Measurements from ENCODE around the gene FCRL5.
"Not testable (repeated sequence)": the region's sequence is repeated elsewhere in the genome, so short reads cannot be mapped to it uniquely, and the experiment has no call there.

Gene FCRL5

GRCh38 chr1:157498736-157499090, 53.6 kb downstream of the FCRL5 start:
- Histone ChIP-seq H3K9ac (ENCODE audit: low read length) (no peak overlapping the region), H3K27ac (ENCODE audit: low read length) (no peak overlapping the region), H3K36me3 (ENCODE audit: control insufficient read depth, low read depth, low read length) (no peaks in the 10 kb centered on the region), H3K9me3 (ENCODE audit: control insufficient read depth, low read depth, low read length) (no peaks in the 10 kb centered on the region), H3K4me3 (ENCODE audit: low read length) (no peak overlapping the region), H3K27me3 (ENCODE audit: control insufficient read depth, insufficient read depth, low read length) (no peaks in the 10 kb centered on the region), H3K4me1 (ENCODE audit: control insufficient read depth, low read depth, low read length) (no peaks in the 10 kb centered on the region)

- no peaks in the 10 kb centered on the region for H3K9me3 ChIP-seq (ENCODE audit: control insufficient read depth, low read depth, low read length)
- no peaks in the 10 kb centered on the region for H3K36me3 ChIP-seq (ENCODE audit: control insufficient read depth, low read depth, low read length)
- no peaks in the 10 kb centered on the region for H3K4me1 ChIP-seq (ENCODE audit: control insufficient read depth, low read depth, low read length)
- H3K27ac ChIP-seq (ENCODE audit: low read length): no peak overlapping the region
- H3K9ac ChIP-seq (ENCODE audit: low read length): no peak overlapping the region
- H3K27me3 ChIP-seq (ENCODE audit: control insufficient read depth, insufficient read depth, low read length): no peaks in the 10 kb centered on the region
- H3K4me3 ChIP-seq (ENCODE audit: low read length): no peak overlapping the region
Measured at GRCh38 chr1:157497987-157498735, 54.2 kb downstream of the FCRL5 start.

GRCh38 chr1:157497284-157497683, 55.0 kb downstream of the FCRL5 start:
- Histone ChIP-seq H3K4me3 (ENCODE audit: low read length) (no peak overlapping the region), H3K27me3 (ENCODE audit: control insufficient read depth, insufficient read depth, low read length) (no peaks in the 10 kb centered on the region), H3K27ac (ENCODE audit: low read length) (no peak overlapping the region), H3K36me3 (ENCODE audit: control insufficient read depth, low read depth, low read length) (no peaks in the 10 kb centered on the region), H3K4me1 (ENCODE audit: control insufficient read depth, low read depth, low read length) (no peaks in the 10 kb centered on the region), H3K9ac (ENCODE audit: low read length) (no peak overlapping the region), H3K9me3 (ENCODE audit: control insufficient read depth, low read depth, low read length) (no peaks in the 10 kb centered on the region)

- H3K4me3 ChIP-seq (ENCODE audit: low read length): no peak overlapping the region
- no peak overlapping the region for H3K27ac ChIP-seq (ENCODE audit: low read length)
- no peaks in the 10 kb centered on the region for H3K4me1 ChIP-seq (ENCODE audit: control insufficient read depth, low read depth, low read length)
- H3K27me3 ChIP-seq (ENCODE audit: control insufficient read depth, insufficient read depth, low read length): no peaks in the 10 kb centered on the region
- no peak overlapping the region for H3K9ac ChIP-seq (ENCODE audit: low read length)
- H3K36me3 ChIP-seq (ENCODE audit: control insufficient read depth, low read depth, low read length): no peaks in the 10 kb centered on the region
- no peaks in the 10 kb centered on the region for H3K9me3 ChIP-seq (ENCODE audit: control insufficient read depth, low read depth, low read length)
Measured at GRCh38 chr1:157496121-157496526, 56.2 kb downstream of the FCRL5 start.

GRCh38 chr1:157495285-157495684, 57.0 kb downstream of the FCRL5 start:
- H3K4me1 ChIP-seq (ENCODE audit: control insufficient read depth, low read depth, low read length): no peaks in the 10 kb centered on the region
- no peak overlapping the region for H3K27ac ChIP-seq (ENCODE audit: low read length)
- H3K9me3 ChIP-seq (ENCODE audit: control insufficient read depth, low read depth, low read length): no peaks in the 10 kb centered on the region
- no peaks in the 10 kb centered on the region for H3K27me3 ChIP-seq (ENCODE audit: control insufficient read depth, insufficient read depth, low read length)
- no peak overlapping the region for H3K9ac ChIP-seq (ENCODE audit: low read length)
- H3K36me3 ChIP-seq (ENCODE audit: control insufficient read depth, low read depth, low read length): no peaks in the 10 kb centered on the region
- no peak overlapping the region for H3K4me3 ChIP-seq (ENCODE audit: low read length)

- Histone ChIP-seq H3K27me3 (ENCODE audit: control insufficient read depth, insufficient read depth, low read length) (no peaks in the 10 kb centered on the region), H3K36me3 (ENCODE audit: control insufficient read depth, low read depth, low read length) (no peaks in the 10 kb centered on the region), H3K4me3 (ENCODE audit: low read length) (no peak overlapping the region), H3K9me3 (ENCODE audit: control insufficient read depth, low read depth, low read length) (no peaks in the 10 kb centered on the region), H3K4me1 (ENCODE audit: control insufficient read depth, low read depth, low read length) (no peaks in the 10 kb centered on the region), H3K27ac (ENCODE audit: low read length) (no peak overlapping the region), H3K9ac (ENCODE audit: low read length) (no peak overlapping the region)
Measured at GRCh38 chr1:157494093-157494492, 58.2 kb downstream of the FCRL5 start.

GRCh38 chr1:157490467-157491165, 61.7 kb downstream of the FCRL5 start:
- no peak overlapping the region for H3K4me3 ChIP-seq (ENCODE audit: low read length)
- no peaks in the 10 kb centered on the region for H3K36me3 ChIP-seq (ENCODE audit: control insufficient read depth, low read depth, low read length)
- H3K27ac ChIP-seq (ENCODE audit: low read length): no peak overlapping the region
- H3K27me3 ChIP-seq (ENCODE audit: control insufficient read depth, insufficient read depth, low read length): no peaks in the 10 kb centered on the region
- H3K9ac ChIP-seq (ENCODE audit: low read length): no peak overlapping the region
- H3K4me1 ChIP-seq (ENCODE audit: control insufficient read depth, low read depth, low read length): no peaks in the 10 kb centered on the region
- H3K9me3 ChIP-seq (ENCODE audit: control insufficient read depth, low read depth, low read length): no peaks in the 10 kb centered on the region

GRCh38 chr1:157488156-157488555, 64.2 kb downstream of the FCRL5 start:
- Histone ChIP-seq H3K9ac (ENCODE audit: low read length) (no peak overlapping the region), H3K27ac (ENCODE audit: low read length) (no peak overlapping the region), H3K9me3 (ENCODE audit: control insufficient read depth, low read depth, low read length) (no peaks in the 10 kb centered on the region), H3K4me1 (ENCODE audit: control insufficient read depth, low read depth, low read length) (no peaks in the 10 kb centered on the region), H3K27me3 (ENCODE audit: control insufficient read depth, insufficient read depth, low read length) (no peaks in the 10 kb centered on the region), H3K4me3 (ENCODE audit: low read length) (no peak overlapping the region), H3K36me3 (ENCODE audit: control insufficient read depth, low read depth, low read length) (no peaks in the 10 kb centered on the region)

- Histone ChIP-seq H3K4me3 (ENCODE audit: low read length) (no peak overlapping the region), H3K27me3 (ENCODE audit: control insufficient read depth, insufficient read depth, low read length) (no peaks in the 10 kb centered on the region), H3K4me1 (ENCODE audit: control insufficient read depth, low read depth, low read length) (no peaks in the 10 kb centered on the region), H3K27ac (ENCODE audit: low read length) (no peak overlapping the region), H3K36me3 (ENCODE audit: control insufficient read depth, low read depth, low read length) (no peaks in the 10 kb centered on the region), H3K9ac (ENCODE audit: low read length) (no peak overlapping the region), H3K9me3 (ENCODE audit: control insufficient read depth, low read depth, low read length) (no peaks in the 10 kb centered on the region)
Measured at GRCh38 chr1:157487504-157487903, 64.8 kb downstream of the FCRL5 start.

GRCh38 chr1:157487096-157487495, 65.2 kb downstream of the FCRL5 start:
- H3K9me3 ChIP-seq (ENCODE audit: control insufficient read depth, low read depth, low read length): no peaks in the 10 kb centered on the region
- no peaks in the 10 kb centered on the region for H3K36me3 ChIP-seq (ENCODE audit: control insufficient read depth, low read depth, low read length)
- H3K27me3 ChIP-seq (ENCODE audit: control insufficient read depth, insufficient read depth, low read length): no peaks in the 10 kb centered on the region
- H3K4me1 ChIP-seq (ENCODE audit: control insufficient read depth, low read depth, low read length): no peaks in the 10 kb centered on the region
- no peak overlapping the region for H3K27ac ChIP-seq (ENCODE audit: low read length)
- H3K4me3 ChIP-seq (ENCODE audit: low read length): no peak overlapping the region
- H3K9ac ChIP-seq (ENCODE audit: low read length): no peak overlapping the region

GRCh38 chr1:157486400-157486799, 65.9 kb downstream of the FCRL5 start:
- H3K9me3 ChIP-seq (ENCODE audit: control insufficient read depth, low read depth, low read length); H3K27ac ChIP-seq (ENCODE audit: low read length); H3K27me3 ChIP-seq (ENCODE audit: control insufficient read depth, insufficient read depth, low read length); H3K36me3 ChIP-seq (ENCODE audit: control insufficient read depth, low read depth, low read length); H3K9ac ChIP-seq (ENCODE audit: low read length); H3K4me1 ChIP-seq (ENCODE audit: control insufficient read depth, low read depth, low read length); H3K4me3 ChIP-seq (ENCODE audit: low read length): not testable (repeated sequence)

- no peak overlapping the region for H3K27ac ChIP-seq (ENCODE audit: low read length)
- no peaks in the 10 kb centered on the region for H3K9me3 ChIP-seq (ENCODE audit: control insufficient read depth, low read depth, low read length)
- H3K9ac ChIP-seq (ENCODE audit: low read length): no peak overlapping the region
- no peak overlapping the region for H3K4me3 ChIP-seq (ENCODE audit: low read length)
- H3K4me1 ChIP-seq (ENCODE audit: control insufficient read depth, low read depth, low read length): no peaks in the 10 kb centered on the region
- H3K27me3 ChIP-seq (ENCODE audit: control insufficient read depth, insufficient read depth, low read length): no peaks in the 10 kb centered on the region
- no peaks in the 10 kb centered on the region for H3K36me3 ChIP-seq (ENCODE audit: control insufficient read depth, low read depth, low read length)
Measured at GRCh38 chr1:157485793-157486192, 66.5 kb downstream of the FCRL5 start.

All from iPS-18a (cell line).